Activated T-cell treated with anti-CD3 and anti-CD28 coated beads, Interleukin-2, amount 50 U/mL, for 4 hours (primary cell): ENCODE data around the gene ULK2. TPM values are rescaled to one million over a fixed set of nuclear protein-coding genes. Genes with fewer than 3 reads are reported as not detected.
"Not testable (repeated sequence)": the region's sequence is repeated elsewhere in the genome, so short reads cannot be mapped to it uniquely, and the experiment has no call there.

ENCODE experiments used
- ATAC-seq, 2 donors: fragments of 200-7000 bp; cut with Tn5 transposase; one replicate each; pipeline ENCODE4 v1.10.0; 2021
- DNase-seq: peaks from one replicate; pipeline ENCODE4 v3.0.0-alpha.2; 2020
- H3K27me3 Mint-ChIP-seq: one replicate; pipeline ENCODE4 v1.8.0; 2021; ENCODE audit warnings: low read depth, mixed read lengths
- H3K36me3 Mint-ChIP-seq: one replicate; pipeline ENCODE4 v1.8.0; 2022; ENCODE audit warnings: mixed read lengths; ENCODE audit not compliant: insufficient read depth
- H3K4me1 Mint-ChIP-seq: one replicate; pipeline ENCODE4 v1.8.0; 2021; ENCODE audit warnings: low read depth, mixed read lengths
- H3K4me3 Mint-ChIP-seq: one replicate; pipeline ENCODE4 v1.8.0; 2021; ENCODE audit warnings: mild to moderate bottlenecking, moderate library complexity, mixed read lengths
- H3K9me3 Mint-ChIP-seq: one replicate; pipeline ENCODE4 v1.8.0; 2021; ENCODE audit warnings: mixed read lengths
- total RNA-seq, 3 donors: library from RNA; stranded (reverse); gene quantifications; one replicate each; pipeline ENCODE4 v1.2.1, GENCODE V29; 2021

The ULK2 gene
- total RNA-seq, result 1 to 10 TPM; 4.5 to 6.9 (median 6.1) TPM

DNA sequence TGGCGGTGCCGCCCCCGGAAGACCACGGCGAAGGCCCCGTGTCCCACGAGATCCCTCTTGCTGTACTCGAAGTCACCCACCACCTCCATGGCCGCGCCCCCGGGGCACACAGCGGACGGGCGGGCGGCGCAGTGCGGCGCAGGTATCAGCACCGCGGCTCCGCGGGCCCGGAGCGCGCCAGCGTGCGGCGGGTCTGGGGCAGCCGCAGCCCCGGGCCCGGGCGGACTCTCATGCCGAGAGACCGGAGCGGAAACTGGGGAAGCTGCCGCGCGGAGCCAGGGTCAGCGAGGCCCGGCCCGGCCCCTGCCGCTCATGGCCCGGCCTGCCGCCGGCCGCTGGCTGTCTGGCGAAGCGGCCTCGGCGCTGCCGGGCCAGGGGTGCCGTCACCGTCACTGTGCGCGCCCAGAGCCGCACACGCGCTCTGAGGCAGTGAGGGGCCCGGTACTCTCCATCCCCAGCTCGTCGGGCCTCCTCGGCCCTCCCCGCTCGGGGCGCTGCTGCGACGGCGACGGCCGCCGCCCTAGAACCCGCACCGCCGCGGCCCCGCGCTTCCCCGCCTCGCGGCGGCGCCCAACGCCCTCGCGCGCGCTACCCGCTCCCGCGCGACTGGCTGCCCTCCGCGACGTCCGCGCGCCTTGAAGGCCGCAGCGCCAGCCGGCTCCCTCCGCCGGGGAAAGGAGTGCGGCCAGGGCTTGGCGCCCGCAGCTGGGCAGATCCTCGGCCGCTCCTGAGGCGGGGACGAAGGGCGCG, at the start of gene ULK2:
TSS of gene ULK2 (minus strand) at position 608 of the 750 bp plus-strand sequence. CDS start at position 89, 519 bp downstream.
- no peaks in the 10 kb centered on the region for H3K27me3 Mint-ChIP-seq
- peak; percentile 87 to 88 for ATAC-seq
- peaks cover 22% of the 10 kb centered on the region for H3K4me1 Mint-ChIP-seq

DNA sequence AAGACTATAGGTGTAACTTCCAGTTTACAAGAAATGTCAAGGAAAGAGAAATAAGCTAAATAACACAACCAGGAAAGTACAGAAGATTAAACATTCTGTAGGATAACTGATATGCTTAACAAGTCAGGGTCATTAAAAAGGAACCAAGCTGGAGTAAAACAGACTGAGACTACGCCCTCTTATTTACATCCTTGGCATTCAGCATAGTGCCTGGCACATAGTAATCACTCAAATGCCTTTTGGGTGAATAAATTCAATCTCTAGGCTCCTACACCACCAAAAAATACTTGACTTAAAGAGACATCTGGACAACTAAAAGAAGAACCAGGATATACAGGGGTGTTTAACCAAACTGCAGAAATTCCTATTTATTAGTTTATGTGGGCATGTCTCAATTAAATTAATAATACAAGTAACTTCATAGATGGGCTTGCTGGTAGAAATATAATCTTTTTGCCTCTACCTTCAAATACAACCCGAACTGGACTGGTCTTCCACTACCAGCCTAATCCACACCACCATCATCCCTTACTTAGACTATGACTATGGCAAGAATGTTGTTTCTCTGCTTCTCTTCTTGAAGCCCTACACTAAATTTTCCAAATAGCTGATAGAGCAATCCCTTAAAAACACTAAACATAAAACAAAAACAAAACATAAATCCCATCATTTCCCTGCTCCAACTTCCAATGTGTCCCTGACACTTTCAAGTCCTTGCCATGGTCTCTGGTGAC, 47.7 kb upstream of the ULK2 start:
- H3K9me3 Mint-ChIP-seq, result no peaks in the 10 kb centered on the region
- no peak overlapping the region for H3K4me3 Mint-ChIP-seq
- peaks cover 22% of the 10 kb centered on the region for H3K36me3 Mint-ChIP-seq
- peaks cover 2% of the 10 kb centered on the region for H3K4me1 Mint-ChIP-seq
- DNase-seq (no peak), ATAC-seq (no peak)
- H3K27me3 Mint-ChIP-seq, result no peaks in the 10 kb centered on the region

More for the DNA sequence above, at the start of gene ULK2:
- Mint-ChIP-seq H3K4me3 (peak within 1 kb of the TSS; percentile 80), H3K9me3 (no peaks in the 10 kb centered on the region), H3K36me3 (peaks cover 6% of the 10 kb centered on the region)
- peak; percentile 31 for DNase-seq

DNA sequence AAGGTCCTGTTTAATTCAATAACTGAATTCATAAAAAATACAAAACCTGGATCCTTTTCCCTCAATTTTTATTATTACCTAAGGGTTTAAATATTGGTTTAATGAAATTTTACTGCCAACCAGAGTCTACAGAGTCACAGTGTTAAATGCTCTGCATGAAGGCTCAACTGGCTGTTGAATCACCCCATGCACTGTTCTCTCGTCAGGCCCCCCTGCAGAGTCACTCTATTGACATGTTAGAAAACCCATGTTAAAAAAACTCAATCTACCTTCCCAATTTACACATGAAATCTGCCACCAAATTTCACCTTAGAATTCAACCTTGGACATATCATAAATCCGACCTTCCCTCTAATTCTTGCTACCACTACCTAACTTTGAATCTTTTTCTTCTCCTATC, 43.3 kb upstream of the ULK2 start:
- Mint-ChIP-seq H3K27me3 (no peaks in the 10 kb centered on the region), H3K36me3 (peaks cover 40% of the 10 kb centered on the region), H3K4me1 (no peaks in the 10 kb centered on the region), H3K9me3 (no peaks in the 10 kb centered on the region), H3K4me3 (no peak overlapping the region)
- no peak for DNase-seq
- no peak for ATAC-seq

DNA sequence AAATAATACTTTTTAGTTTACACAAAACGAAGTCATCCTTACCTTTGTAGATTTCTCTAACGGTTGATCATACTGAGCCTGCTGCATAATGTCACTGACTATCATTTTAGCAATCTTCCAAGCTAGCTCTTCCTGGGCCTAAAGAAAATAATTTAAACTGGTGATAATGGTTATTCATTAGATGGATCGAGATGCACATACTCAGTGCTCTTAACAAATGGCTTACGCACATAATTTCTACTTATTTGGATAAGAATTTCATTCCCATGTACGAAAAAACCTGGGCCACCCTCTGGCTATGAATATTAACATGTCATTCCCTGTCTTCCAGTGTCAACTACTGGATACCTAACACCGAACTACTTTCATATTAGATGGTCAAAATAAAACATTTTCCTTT, 41.4 kb upstream of the ULK2 start:
- Mint-ChIP-seq H3K27me3 (no peaks in the 10 kb centered on the region), H3K4me3 (no peak overlapping the region), H3K9me3 (no peaks in the 10 kb centered on the region), H3K4me1 (no peaks in the 10 kb centered on the region), H3K36me3 (peaks cover 37% of the 10 kb centered on the region)
- DNase-seq (no peak), ATAC-seq (no peak)

DNA sequence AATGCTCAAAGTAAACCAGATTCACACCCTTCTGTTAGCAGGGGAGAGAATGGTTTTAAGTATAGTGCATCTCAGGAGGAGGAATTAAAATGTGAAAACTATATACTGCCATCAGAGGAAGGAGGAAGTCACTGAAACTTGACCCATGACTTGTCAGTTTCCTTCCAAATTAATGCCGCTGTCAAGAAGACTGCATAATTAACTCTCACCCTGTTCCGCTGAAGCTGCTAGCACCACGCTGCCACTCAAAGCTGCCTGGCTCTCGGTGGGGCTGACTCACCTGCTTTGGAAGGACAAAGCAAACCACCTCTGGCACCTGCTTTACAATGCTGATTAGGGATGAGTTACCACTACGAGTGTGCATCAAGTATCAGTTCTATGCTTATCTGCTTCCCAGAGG, 37.8 kb upstream of the ULK2 start:
- Mint-ChIP-seq H3K9me3 (no peaks in the 10 kb centered on the region), H3K4me3 (no peak overlapping the region), H3K36me3 (peaks cover 37% of the 10 kb centered on the region), H3K4me1 (no peaks in the 10 kb centered on the region), H3K27me3 (no peaks in the 10 kb centered on the region)
- ATAC-seq (no peak), DNase-seq (no peak)

DNA sequence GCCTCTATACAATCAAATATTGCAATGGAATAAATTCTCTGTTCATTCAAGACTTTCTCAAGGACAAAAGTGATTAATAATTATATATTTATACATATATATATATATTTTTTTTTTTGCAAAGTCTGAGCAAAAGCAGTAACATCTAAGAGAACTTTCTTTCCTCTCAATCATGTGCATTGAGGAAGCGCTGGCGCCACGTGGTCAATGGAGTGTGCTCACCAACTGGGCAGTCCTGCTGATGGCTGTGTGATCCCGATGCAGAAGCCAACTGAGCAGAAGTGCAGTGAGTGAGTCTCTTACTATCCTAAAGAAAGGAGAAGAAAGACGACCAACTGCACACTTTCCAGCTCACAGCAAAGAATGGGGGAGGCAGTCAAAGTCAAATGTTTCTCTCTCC, 37.2 kb upstream of the ULK2 start:
- Mint-ChIP-seq H3K36me3 (peaks cover 37% of the 10 kb centered on the region), H3K4me1 (no peaks in the 10 kb centered on the region), H3K9me3 (no peaks in the 10 kb centered on the region), H3K27me3 (no peaks in the 10 kb centered on the region), H3K4me3 (no peak overlapping the region)
- no peak for DNase-seq
- ATAC-seq, result no peak

DNA sequence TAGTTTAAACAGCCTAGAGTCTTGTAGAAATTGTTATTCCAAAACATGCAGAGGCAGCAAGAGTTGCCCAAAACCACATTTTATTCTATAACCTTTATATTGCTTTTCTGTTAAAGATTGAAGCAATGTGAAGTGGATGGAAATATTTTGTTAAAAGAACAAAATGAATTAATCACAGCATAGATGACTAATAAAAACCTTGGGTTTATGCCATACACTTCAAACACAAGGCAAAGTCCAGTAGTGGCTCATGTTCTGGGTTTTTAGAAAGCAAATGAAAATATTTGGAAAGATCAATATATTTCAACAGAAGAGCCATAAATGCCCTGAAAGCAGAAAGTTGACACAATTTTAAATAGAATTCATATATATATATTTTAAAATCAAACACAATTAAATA, 36.7 kb upstream of the ULK2 start:
- no peak for DNase-seq
- H3K9me3 Mint-ChIP-seq, result no peaks in the 10 kb centered on the region
- H3K36me3 Mint-ChIP-seq, result peaks cover 33% of the 10 kb centered on the region
- H3K27me3 Mint-ChIP-seq, result no peaks in the 10 kb centered on the region
- H3K4me3 Mint-ChIP-seq, result no peak overlapping the region
- H3K4me1 Mint-ChIP-seq, result no peaks in the 10 kb centered on the region
- ATAC-seq, result no peak

DNA sequence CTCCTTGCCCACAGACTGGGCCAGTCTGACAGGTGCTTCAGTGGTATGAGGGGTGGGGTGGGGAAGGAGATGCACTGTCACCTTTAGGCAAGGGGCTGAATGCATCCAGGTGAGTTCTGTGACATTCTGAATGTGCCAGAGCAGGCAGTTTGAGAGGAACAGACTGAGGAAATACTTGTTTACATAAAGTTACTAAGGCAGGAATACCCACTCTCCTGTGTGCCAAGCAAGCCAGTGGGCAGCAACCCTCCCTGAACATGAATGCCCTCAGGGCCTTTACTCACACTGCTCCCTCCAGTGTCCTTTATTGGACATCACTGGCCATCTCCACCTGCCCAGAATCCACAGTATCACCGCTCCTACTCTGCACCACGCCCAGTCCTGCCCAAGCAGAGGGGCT, 33.1 kb upstream of the ULK2 start:
- ATAC-seq, result no peak
- DNase-seq, result no peak
- Mint-ChIP-seq H3K4me3 (no peak overlapping the region), H3K4me1 (no peaks in the 10 kb centered on the region), H3K36me3 (peaks cover 12% of the 10 kb centered on the region), H3K9me3 (no peaks in the 10 kb centered on the region), H3K27me3 (no peaks in the 10 kb centered on the region)

DNA sequence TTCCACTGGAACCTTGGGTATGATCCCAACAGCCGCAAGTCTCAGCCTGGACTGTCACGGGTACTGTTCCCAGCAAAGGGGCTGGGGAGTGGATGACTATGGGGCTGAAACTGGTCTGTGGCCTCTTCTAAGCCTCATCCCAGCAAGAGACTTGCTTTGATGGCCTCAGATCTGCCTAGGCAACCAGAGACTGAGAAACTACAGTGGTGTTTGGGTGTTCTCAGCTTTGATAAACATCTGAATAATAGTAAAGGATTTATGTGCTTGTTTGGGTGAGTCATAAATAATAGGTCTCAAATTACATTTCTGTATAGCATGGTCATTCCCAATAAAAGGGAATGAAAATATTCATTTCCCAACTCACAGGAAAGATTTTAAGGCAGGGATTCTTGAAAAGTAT, 30.2 kb upstream of the ULK2 start:
- no peak overlapping the region for H3K4me3 Mint-ChIP-seq
- no peaks in the 10 kb centered on the region for H3K9me3 Mint-ChIP-seq
- H3K36me3 Mint-ChIP-seq, result peaks cover 3% of the 10 kb centered on the region
- DNase-seq (no peak), ATAC-seq (no peak)
- H3K4me1 Mint-ChIP-seq, result no peaks in the 10 kb centered on the region
- no peaks in the 10 kb centered on the region for H3K27me3 Mint-ChIP-seq

DNA sequence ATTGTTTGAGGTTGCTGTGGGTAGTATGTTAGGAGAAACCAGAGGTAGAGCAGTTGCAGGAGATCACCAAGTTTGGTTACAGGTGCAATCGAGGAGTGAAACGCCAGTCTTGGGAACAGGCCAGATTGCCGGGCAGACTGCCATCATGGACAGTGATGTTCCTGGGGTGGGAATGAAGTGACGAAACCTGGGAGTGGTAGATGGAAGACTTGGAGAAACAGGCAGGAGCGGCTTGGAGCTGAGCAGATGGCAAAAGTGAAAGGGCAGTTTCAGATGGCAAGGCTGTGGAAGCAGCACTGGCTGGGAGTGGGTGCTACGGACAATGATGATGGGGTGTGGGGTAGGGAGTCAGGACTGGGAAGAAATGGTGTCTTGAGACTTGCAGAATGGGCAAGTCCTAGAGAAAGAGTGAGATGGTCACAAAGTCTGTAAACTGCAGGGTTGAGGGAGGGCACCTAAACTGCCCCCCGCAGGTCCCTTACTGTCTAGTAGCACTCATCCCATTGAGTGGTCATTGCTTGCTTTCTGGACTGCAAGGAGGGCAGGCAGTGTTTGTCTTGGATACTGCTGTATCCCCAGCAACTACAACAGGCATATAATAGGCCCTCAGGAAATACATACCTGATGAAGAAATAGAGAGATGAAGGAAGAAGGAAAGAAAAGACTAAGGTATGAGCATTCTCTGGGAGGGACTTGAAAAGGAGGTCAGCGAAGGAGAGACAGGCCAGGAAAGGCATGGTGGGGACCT, 29.5 kb upstream of the ULK2 start:
- no peak overlapping the region for H3K4me3 Mint-ChIP-seq
- DNase-seq (no peak), ATAC-seq (no peak)
- no peaks in the 10 kb centered on the region for H3K9me3 Mint-ChIP-seq
- H3K27me3 Mint-ChIP-seq, result no peaks in the 10 kb centered on the region
- no peaks in the 10 kb centered on the region for H3K4me1 Mint-ChIP-seq
- peaks cover 3% of the 10 kb centered on the region for H3K36me3 Mint-ChIP-seq

DNA sequence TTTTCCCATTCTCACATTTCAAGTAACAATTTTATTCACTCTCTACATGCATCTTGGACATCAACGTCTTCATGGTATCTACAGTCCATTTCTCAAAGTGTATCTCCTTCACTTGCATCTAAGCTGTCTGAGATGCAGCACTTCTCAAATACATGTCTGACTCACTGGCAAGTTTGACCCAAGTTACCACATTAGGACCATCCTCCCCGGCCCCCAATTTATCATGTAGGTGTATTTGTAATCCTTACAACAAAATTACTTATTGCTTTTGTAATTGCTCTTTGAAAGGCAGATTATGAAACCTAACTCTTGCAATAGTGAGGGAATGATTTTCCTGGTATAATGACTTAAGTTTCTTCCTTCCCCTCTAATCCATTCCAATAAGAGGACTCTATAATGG, 28.9 kb upstream of the ULK2 start:
- Mint-ChIP-seq H3K9me3 (no peaks in the 10 kb centered on the region), H3K27me3 (no peaks in the 10 kb centered on the region), H3K4me1 (no peaks in the 10 kb centered on the region), H3K36me3 (peaks cover 3% of the 10 kb centered on the region), H3K4me3 (no peak overlapping the region)
- no peak for ATAC-seq
- no peak for DNase-seq

DNA sequence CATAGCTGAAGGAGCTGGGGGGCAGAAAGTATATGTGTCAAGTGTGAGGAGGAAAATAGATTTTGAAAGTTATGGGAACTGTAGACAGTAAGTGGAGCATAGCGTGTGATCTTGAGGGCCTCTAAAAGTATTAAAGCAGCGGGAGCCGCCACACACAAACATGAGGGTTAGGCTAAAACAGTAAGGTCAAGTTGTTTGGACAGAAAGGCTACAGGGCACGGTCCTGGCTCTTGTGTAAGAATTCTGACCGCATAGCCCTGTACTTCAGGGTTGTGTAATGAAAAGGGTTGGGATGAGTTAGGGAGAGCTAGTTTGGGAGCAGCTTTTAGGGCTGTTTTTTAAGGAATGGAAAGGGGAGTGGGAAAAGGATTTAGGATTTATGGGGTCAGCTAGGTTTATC, 22.8 kb upstream of the ULK2 start:
- H3K36me3 Mint-ChIP-seq, H3K9me3 Mint-ChIP-seq, H3K27me3 Mint-ChIP-seq, ATAC-seq, DNase-seq, H3K4me1 Mint-ChIP-seq, H3K4me3 Mint-ChIP-seq: not testable (repeated sequence)

DNA sequence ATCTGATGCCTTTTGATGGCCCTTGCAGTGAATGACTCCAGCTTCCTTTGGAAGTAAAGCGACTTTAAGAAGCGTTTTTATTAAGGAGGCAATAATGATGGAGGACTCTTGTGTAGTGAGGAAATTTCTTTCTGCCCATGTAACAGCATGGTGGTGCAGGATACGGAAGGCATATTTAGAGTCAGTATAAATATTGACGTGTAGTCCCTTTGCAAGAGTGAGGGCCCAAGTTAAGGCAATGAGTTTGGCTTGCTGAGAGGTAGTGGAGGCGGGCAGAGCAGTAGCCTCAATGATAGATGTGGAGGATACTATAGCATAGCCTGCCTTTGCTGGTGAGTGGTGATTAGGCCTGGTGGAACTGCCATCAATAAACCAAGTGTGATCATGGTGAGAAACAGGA, 22.3 kb upstream of the ULK2 start:
- ATAC-seq, H3K9me3 Mint-ChIP-seq, H3K36me3 Mint-ChIP-seq, H3K4me3 Mint-ChIP-seq, H3K27me3 Mint-ChIP-seq, H3K4me1 Mint-ChIP-seq, DNase-seq: not testable (repeated sequence)

DNA sequence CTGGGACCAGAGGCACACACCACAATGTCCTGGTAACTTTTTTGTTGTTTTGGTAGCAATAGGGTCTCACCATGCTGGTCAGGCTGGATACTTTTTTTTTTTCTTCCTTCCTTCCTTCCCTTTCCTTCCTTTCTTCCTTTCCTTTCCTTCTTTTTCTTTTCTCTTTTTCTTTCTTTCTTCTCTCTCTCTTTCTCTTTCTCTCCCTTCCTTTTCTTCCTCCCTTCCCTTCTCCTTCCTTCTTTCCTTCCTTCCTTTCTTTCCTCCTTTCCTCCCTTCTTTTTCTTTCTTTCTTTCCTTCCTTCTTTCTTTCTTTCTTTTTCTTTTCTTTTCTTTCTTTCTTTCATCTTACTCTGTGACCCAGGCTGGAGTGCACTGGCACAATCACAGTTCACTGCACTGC, 18.4 kb upstream of the ULK2 start:
- H3K36me3 Mint-ChIP-seq, result no peaks in the 10 kb centered on the region
- DNase-seq, result no peak
- ATAC-seq, result no peak
- H3K4me1 Mint-ChIP-seq, result no peaks in the 10 kb centered on the region
- H3K4me3 Mint-ChIP-seq, result no peak overlapping the region
- H3K9me3 Mint-ChIP-seq, result no peaks in the 10 kb centered on the region
- H3K27me3 Mint-ChIP-seq, result no peaks in the 10 kb centered on the region
